ENCODE data around the gene TNFRSF14.
A peak's percentile ranks its signal among the peaks of the same experiment; 100 is the strongest.

The TNFRSF14 gene

GRCh38 chr1:2523191-2523890 is 32.8 kb upstream of the TNFRSF14 start:
- DNase-seq (ENCODE audit: low read depth in 2 of 2), result no peak

GRCh38 chr1:2523891-2524609 is 32.1 kb upstream of the TNFRSF14 start:
- DNase-seq (ENCODE audit: low read depth in 2 of 2), result no peak

GRCh38 chr1:2525572-2525919 is 30.6 kb upstream of the TNFRSF14 start:
- DNase-seq (ENCODE audit: low read depth in 2 of 2), result no peak

- DNase-seq (ENCODE audit: low read depth in 2 of 2), result peak; percentile 77 to 89
Measured at GRCh38 chr1:2525920-2526823, 30.0 kb upstream of the TNFRSF14 start, which contains the start of gene PANK4. PANK4 (minus strand) TSS chr1:2526596; CDS start chr1:2526587, 9 bp downstream.

GRCh38 chr1:2526824-2527555 is 29.2 kb upstream of the TNFRSF14 start:
- peak in 1 of 2 donors; percentile 53 for DNase-seq (ENCODE audit: low read depth in 2 of 2)

GRCh38 chr1:2527556-2527860 is 28.7 kb upstream of the TNFRSF14 start:
- DNase-seq (ENCODE audit: low read depth in 2 of 2), result no peak

- DNase-seq (ENCODE audit: low read depth in 2 of 2), result no peak
Measured at GRCh38 chr1:2528016-2528415, 28.2 kb upstream of the TNFRSF14 start.

GRCh38 chr1:2528611-2528965 is 27.6 kb upstream of the TNFRSF14 start:
- no peak for DNase-seq (ENCODE audit: low read depth in 2 of 2)

- peak in 1 of 2 donors; percentile 50 for DNase-seq (ENCODE audit: low read depth in 2 of 2)
Measured at GRCh38 chr1:2528966-2529783, 27.0 kb upstream of the TNFRSF14 start.

GRCh38 chr1:2529784-2530512 is 26.2 kb upstream of the TNFRSF14 start, which contains the start of gene HES5:
HES5 (minus strand) TSS chr1:2530263; CDS start chr1:2530164, 99 bp downstream.
- DNase-seq (ENCODE audit: low read depth in 2 of 2), result no peak

GRCh38 chr1:2530513-2531361 is 25.4 kb upstream of the TNFRSF14 start:
- no peak for DNase-seq (ENCODE audit: low read depth in 2 of 2)

- DNase-seq (ENCODE audit: low read depth in 2 of 2), result no peak
Measured at GRCh38 chr1:2532485-2533160, 23.5 kb upstream of the TNFRSF14 start.

- DNase-seq (ENCODE audit: low read depth in 2 of 2), result no peak
Measured at GRCh38 chr1:2533365-2533764, 22.8 kb upstream of the TNFRSF14 start.

GRCh38 chr1:2534315-2534686 is 21.9 kb upstream of the TNFRSF14 start:
- DNase-seq (ENCODE audit: low read depth in 2 of 2), result no peak

GRCh38 chr1:2534687-2535441 is 21.3 kb upstream of the TNFRSF14 start:
- no peak for DNase-seq (ENCODE audit: low read depth in 2 of 2)

- DNase-seq (ENCODE audit: low read depth in 2 of 2), result no peak
Measured at GRCh38 chr1:2535455-2535854, 20.7 kb upstream of the TNFRSF14 start.

GRCh38 chr1:2535981-2536380 is 20.2 kb upstream of the TNFRSF14 start:
- no peak for DNase-seq (ENCODE audit: low read depth in 2 of 2)

- no peak for DNase-seq (ENCODE audit: low read depth in 2 of 2)
Measured at GRCh38 chr1:2537784-2538115, 18.4 kb upstream of the TNFRSF14 start.
